Fibroblast of skin of abdomen (primary cell): Measurements from ENCODE around the gene ZC3H18.

Experiments used
- DNase-seq: peaks from one replicate; pipeline ENCODE4 v3.0.0-alpha.2; 2013

ZC3H18 gene

DNA sequence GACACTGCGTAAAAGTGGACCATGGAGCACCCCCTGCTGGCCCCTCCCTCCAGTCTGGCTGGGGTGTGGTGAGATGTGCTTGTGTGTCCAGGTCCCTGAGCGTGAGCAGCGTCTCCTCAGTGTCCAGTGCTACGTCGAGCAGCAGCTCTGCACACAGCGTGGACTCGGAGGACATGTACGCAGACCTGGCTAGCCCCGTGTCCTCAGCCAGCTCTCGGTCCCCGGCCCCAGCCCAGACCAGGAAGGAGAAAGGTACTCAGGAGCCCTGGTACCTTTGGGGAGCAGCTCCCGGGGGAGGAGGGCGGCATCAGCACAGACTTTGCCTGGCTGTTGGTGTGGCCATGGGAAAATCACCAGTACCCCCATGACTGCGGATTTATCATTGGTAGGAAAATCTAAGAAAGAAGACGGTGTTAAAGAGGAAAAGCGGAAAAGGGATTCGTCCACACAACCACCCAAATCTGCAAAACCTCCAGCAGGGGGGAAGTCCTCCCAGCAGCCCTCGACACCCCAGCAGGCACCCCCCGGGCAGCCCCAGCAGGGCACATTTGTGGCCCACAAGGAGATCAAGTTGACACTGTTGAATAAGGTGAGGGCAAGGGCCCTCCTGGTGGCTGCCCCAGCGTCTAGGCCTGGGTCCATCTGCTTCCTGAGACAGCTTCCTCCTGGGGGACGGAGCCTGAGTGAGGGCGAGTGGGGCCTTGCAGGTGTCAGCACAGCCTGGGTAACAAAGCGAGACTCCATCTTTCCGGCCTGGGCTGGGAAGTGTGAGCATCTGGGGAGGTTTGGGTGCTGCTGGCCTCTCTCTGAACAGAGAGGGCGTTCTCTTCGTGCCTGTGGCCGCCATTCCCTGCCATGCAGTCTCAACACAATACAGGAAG, 57.6 kb downstream of the ZC3H18 start:
- DNase-seq, result no peak

DNA sequence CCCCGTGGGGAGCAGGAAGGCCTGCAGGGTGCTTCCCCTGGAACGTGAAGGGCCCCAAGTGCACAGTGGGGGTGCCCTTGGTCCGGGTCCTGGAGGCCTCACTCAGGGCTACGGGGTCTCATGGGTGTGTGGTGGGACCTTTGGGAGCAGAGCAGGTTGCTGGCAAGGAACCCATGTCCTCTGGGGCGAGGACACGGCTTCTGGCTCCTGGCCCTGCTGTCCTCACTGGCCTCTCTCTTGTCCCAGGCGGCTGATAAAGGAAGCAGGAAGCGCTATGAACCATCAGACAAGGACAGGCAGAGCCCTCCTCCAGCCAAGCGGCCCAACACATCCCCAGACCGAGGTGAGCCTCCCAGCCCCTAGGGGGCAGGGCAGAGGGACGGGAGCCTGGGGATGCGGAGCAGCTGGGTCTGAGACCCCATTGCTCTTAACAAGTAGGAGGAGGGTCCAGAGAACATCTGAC, 58.3 kb downstream of the ZC3H18 start:
- DNase-seq, result peak; percentile 35

DNA sequence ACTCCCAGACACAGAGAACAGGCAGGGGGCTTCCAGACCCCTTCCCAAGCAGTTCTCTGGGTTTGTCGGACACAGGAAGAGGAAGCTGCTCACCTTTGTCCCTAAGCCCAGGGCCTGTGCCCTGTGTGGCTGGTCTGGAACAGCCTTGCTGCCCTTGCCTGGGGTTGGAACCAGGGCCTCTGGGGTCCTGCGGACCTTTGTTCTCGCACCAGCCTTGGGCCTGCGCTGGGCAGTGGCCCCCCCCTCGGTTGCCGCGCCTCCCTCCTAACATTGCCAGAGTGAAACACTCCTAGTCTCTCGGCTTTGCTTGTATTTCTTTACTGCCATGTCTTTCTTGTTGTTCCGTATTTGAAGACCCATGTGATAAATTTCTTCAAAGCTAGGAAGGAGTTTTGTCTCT, 59.6 kb downstream of the ZC3H18 start:
- DNase-seq, result no peak

DNA sequence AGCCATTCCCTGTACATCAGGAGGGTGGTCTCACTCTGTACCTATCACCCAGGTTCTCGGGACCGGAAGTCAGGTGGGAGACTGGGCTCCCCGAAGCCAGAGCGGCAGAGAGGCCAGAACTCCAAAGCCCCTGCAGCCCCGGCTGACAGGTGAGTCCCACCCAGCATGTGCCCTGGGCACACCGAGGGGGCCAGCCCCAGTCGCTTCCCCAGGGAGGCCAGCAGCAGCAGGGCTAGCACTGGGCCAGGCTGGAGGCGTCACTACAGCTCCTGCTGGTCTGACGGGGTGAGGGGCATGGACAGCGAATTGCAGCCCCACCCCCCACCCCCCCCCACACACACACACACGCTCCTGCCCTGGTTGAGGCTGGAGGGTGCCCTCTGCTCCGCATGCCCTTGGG, 60.2 kb downstream of the ZC3H18 start:
- no peak for DNase-seq

DNA sequence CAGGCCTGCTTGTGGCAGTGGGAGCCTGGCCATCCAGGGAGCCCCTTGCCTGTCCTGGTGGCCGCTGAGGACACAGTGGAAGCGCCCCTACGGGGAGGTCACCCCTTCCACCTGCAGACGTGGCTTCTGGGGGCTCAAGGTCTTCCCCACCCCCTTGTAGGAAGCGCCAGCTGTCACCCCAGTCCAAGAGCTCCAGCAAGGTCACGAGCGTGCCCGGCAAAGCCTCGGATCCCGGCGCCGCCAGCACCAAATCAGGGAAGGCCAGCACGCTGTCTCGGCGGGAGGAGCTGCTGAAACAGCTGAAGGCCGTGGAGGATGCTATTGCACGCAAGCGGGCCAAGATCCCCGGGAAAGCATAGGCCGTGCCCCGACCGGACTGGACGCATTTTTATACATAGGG, 60.7 kb downstream of the ZC3H18 start:
- no peak for DNase-seq

DNA sequence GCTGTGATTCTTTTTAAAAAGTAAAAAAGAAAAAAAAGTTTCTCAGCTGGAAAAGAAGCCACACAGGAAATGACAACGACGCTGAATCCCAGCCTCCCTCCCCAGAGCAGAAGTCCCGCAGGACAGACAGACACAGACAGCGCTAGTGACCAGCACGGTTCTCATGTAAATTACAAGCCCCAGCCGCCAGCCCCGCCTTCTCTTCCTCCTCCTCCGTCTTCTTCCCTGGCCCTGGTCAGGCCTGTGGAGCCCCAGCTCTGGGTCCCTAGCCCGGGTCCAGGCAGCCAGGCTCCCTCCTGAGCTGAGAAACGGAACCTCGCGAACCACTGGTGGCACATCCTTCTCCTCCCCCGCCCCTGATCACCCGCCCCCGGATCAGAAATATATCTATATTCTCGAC, 61.2 kb downstream of the ZC3H18 start:
- DNase-seq, result no peak

DNA sequence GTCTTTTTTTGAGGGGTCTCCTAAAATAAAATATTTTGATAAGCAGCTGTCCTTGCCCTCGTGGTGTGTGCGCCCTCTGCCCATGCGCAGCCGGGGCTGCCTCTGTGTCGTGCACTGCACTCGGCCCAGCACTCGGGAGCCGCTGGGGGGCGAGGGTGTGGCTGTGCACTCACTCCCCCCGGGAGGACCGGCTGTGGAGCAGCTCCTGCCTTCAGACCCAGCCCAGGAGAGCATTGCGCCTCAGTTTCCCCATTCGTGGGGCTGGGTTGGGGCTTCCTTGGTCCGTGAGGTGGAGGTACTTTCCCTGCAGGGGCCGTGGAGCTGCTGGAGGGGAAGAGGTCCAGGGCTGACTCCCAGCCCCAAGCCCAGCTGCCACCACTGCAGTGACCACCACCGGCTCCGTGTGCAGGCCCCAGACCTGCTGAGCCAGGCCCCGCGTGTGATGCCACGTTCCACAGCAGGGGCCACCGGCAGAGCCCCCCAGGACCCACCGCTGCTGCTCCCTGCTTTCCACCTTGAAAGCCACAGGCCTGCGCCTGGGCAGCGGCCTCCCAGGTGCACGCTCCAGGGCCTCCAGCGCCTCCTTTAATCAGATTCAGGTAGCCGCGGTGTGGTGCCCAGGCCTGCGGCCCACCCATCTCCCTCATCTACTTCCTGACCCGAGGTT, 61.9 kb downstream of the ZC3H18 start:
- DNase-seq, result no peak

DNA sequence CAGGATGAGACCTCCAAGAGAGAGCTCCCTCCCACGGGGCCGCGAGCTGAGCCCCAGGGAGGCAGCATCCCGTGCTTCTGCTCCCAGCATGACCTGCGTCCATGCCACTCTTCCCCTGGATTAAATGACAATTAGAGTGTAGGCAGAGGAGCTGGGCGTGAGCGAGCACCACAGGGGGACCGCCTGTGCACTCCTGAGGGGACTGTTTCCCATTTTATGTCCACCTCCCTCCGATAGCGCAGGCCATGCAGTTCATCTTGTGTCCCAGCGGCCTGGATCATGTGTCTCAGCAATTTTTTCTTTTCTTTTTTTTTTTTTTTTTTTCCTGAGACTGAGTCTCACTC, 62.4 kb downstream of the ZC3H18 start:
- DNase-seq, result no peak

DNA sequence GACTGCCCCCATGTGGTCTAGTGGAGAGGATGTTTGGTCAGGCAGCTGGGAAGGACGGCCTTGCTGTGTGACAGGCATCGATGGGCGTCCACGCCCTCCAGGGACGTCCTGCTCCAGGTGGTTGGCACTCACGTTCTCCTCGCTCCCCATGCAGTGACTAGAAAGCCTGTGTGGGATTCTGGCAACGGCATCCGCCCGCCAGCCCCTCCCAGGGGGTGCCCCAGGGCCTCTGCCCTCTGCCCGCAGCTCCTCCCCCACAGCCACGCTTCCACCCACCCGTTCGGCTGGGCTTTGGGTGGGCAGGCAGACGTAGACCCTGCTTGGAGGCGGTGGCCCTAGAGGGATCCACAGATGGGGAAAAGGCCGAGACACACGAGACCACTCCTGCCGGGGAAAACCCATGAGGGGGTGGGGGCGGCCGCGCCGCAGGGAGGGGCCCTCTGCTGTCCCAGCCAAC, 63.5 kb downstream of the ZC3H18 start:
- no peak for DNase-seq

DNA sequence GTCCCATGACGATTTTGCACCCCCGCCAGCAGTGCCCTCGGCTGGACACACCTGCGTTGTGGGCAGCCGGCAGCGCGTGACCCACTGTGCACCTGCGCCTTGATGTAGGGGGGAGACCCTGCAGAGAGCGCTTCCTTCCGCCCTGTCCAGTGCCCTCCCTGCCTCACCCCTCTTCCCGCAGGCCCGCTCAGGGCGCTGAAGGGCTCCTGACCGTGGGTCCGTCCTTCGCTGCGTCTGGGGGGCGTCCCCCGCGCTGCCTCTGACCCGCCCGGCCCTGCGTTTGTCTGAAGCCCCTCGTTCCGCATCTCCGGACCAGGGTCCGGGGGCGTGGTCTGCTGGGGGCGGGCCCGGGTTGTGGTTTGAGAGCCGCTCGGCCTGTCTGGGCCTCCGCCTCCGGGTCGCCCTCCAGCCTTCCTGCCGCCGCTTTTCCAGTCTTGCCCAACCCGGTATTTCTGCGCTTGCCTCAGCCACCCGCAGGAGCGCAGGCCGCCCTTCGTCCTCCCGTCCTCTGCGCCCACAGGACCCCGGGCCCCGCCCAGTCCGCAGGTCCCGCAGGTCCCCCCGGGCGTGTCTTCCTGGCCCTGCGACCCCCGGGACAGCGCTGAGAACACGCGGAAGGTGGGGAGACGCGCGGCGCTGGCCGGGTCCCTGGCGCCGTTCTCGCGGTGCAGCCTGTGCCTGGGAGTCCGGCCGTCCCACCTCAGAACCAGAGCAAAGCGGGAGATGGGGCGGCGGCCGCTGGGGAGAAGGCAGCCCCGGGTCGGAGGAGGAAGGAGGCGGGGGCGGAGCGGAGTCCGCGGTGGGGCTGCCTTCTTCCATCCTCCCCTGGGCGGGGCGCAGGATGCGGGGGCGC, 64.2 kb downstream of the ZC3H18 start:
- DNase-seq, result peak; percentile 22

DNA sequence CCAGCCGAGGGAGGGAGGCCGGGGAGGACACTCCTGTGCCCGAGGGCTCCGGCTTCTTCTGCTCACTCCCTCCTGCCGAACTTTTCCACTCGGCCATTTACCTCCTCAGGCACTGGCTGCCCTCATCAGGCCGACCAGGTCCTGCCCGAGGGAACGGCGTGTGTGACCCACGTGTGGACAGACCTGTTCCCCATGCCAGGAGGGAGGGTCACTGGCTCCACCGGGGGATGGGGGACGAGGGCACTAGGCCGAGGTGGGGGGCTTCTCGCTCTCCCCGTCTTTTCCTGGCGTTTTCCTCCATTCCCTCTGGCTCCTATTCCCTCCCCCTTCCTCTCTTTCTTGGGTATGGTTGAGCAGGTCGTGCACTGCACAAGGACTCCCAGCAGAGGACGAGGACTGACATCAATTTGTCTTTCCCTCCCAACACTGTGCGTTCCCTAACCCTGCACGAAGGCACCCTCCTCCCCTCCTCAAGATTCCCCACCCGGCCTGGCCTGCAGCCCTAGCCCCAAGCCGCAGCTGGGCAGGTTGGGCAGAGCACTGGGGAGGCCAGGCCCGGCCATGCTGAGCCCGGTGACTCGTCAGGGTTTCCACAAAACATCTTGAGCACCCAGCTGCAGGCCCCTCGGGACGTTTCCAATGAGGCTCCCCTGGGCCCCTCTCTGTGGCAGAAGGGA, 64.9 kb downstream of the ZC3H18 start:
- DNase-seq, result no peak

DNA sequence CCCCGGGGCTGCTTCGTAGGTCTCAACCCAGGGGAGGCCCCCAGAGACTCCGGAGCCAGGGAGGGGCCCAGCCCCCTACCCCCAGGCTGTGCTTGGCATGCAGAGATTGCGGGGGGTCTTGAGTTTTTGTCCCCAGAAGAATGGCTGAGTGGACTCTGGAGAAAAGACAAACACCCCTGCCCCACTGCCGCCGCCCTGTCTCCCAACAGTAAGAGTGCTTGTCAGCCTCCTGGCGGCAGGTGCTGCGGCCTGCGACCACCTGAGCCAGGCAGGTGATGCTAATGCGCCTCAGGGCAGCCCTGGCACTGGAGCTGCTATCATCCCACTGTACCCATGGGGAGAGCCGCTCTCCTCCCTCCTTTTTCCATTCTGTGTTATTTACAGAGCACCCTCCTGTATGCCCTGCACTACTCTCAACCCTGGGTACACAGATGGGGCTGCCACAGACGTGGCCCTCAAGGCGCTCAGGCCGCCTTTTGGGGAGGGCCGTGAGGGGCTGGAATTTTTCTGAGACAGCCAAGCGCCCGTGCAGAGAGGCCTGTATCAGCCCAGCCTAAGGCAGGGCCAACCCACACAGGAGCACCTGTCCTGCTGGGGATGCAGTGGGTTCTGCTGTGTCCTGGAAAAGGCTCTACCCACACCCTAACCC, 65.6 kb downstream of the ZC3H18 start:
- no peak for DNase-seq

DNA sequence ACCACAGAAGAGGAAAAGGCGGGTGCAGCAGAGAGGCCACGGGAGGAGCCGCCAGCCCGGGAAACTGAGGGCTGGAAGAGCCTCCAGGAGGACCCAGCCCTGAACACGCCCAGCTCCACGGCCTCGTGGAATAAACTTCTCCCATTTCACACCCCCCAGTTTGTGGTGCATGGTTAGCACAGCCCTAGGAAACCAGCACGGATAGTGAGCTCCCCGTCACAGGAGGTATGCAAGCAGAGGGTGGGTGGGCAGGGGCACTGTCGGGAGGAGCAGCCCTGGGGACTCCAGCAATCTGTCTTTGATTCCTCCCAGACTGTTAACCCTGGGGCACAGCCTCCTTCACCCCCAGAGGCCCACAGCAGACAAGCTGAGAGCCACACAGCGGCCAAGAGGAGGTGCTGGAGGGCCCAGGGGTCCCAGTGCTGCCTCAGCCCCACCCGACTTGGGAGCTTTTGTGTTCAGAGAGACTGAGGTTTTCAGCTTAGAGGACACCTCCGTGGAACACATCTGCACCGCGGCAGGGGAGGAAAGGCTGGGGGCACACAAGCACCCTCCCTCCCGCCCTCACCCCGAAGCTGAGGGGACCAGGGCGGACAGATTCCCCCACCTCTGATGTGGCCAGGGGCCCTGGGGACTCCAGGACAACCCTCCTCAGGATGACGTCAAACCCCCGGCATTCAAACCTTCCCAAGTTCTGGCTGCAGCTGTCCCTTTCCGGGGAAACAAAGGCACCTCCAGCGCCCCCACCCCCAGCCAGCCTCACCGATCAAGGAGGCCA, 66.5 kb downstream of the ZC3H18 start:
- no peak for DNase-seq

DNA sequence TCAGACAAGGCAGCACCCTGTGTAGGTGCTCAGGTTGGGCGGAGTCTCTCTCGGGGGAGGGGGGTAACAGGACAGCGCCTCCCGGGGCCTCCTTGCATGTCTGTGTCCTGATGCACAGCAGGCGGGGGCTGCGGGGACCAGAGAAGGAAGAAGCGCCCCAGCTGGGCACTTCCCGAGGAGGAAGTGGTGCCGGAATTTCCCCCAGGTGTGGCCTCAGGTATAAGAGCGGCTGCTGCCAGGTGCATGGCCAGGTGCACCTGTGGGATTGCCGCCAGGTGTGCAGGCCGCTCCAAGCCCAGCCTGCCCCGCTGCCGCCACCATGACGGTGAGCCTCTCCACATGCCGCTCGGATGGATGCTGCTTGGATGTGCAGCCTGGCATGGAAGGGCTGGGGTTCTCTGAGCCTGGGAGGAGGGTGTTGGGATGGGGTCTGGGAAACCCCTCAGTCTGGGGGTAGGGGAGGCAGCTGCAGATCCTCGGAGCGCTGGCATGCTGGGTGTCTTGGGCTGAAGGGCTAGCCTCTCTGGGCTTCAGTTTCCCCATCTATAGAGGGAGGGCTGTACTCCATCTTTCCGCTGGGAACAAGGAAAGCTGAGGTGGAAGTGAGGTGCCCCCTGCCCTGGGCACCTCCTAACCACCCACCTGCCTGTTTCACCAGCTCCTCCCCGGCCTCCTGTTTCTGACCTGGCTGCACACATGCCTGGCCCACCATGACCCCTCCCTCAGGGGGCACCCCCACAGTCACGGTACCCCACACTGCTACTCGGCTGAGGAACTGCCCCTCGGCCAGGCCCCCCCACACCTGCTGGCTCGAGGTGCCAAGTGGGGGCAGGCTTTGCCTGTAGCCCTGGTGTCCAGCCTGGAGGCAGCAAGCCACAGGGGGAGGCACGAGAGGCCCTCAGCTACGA, 68.4 kb downstream of the ZC3H18 start, which contains the start of gene IL17C:
IL17C (plus strand) TSS at position 250 of the 908 bp plus-strand sequence; CDS start at position 320, 70 bp downstream.
- DNase-seq, result no peak

DNA sequence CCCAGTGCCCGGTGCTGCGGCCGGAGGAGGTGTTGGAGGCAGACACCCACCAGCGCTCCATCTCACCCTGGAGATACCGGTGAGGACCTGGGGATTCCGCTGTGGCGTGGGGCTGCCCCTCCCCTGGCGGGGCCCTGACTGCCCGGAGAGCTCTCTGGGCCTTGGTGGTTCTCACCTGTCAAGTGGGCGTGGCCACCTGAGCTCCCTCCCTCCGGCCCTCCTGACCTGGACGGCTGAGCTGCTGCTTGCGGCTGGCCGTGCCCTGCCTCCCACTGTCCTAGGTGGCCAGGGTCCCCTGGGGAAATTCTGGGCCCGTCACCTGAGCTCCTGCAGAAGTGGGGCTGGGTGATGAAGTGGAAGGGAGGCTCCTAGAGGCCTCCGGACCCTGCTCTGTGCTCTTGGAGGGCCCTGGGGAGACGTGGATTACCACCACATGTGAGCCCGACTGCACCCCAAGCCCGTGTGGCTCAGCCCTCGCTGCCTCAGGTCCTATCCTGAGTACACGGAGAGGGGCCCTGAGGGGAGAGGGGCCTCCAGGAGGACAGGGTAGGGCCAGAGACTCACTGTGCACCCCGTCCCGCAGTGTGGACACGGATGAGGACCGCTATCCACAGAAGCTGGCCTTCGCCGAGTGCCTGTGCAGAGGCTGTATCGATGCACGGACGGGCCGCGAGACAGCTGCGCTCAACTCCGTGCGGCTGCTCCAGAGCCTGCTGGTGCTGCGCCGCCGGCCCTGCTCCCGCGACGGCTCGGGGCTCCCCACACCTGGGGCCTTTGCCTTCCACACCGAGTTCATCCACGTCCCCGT, 69.2 kb downstream of the ZC3H18 start:
- no peak for DNase-seq

DNA sequence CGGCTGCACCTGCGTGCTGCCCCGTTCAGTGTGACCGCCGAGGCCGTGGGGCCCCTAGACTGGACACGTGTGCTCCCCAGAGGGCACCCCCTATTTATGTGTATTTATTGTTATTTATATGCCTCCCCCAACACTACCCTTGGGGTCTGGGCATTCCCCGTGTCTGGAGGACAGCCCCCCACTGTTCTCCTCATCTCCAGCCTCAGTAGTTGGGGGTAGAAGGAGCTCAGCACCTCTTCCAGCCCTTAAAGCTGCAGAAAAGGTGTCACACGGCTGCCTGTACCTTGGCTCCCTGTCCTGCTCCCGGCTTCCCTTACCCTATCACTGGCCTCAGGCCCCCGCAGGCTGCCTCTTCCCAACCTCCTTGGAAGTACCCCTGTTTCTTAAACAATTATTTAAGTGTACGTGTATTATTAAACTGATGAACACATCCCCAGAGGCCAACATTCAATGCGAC, 69.9 kb downstream of the ZC3H18 start:
- no peak for DNase-seq

DNA sequence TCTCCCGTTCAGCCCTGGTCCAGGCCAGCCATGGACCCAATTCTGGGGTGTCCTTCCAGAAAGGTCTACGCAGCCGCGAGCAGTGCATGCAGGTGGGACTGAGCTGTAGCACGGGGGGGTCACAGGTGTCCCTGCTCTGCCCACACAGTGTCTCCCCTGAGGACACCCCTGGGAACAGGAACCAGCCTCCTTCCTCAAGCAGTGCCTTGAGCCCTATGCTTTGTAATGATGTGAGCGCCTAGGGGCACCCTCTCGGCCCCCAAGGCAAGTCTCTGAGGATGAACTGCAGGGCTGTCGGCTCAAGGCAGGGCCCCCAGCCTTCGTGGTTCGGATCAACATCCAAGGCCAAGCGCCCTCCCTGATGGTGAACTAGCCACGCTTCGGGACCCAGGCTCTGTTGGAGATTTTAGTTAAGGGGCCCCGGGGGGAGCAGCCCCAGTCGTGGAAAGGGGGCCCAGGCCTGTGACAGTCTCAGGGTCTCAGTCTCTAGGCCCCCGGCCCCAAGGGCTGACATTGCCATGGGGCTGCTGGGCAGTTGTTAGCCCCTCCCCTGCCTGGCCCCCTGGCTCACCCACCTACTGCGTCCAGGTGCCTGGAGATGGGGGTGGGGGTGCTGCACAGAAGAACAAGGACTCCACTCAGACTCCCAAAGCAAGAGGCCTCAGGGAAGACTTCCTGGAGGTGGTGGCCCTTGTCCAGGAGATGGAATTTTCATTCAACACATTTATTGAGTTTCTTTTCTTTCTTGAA, 70.5 kb downstream of the ZC3H18 start:
- DNase-seq, result no peak
